GM23248 (cell line): ENCODE measurements around the gene BMAL1.

Experiments
- EZH2 ChIP-seq: fragments of 200-600 bp; sonication (generic); IDR thresholded peaks from 2 replicates; pipeline ENCODE4 v1.6.1; 2018; ENCODE audit warnings: antibody characterized with exemption, mild to moderate bottlenecking; ENCODE audit not compliant: insufficient read depth, poor library complexity, severe bottlenecking
- EZH2phosphoT487 ChIP-seq: fragments of 200-600 bp; sonication (generic); IDR thresholded peaks from 2 replicates; pipeline ENCODE4 v1.6.1; 2018; ENCODE audit warnings: antibody characterized with exemption, moderate library complexity, mild to moderate bottlenecking, low read depth; ENCODE audit not compliant: insufficient read depth

GRCh38 chr11:13247606-13248296 lies 29.8 kb upstream of the BMAL1 start:
- no peak for TF ChIP-seq EZH2
- no peak for TF ChIP-seq EZH2phosphoT487
